IMR-90 (cell line): ENCODE measurements around the gene SDCCAG8. TPM values are rescaled to one million over a fixed set of nuclear protein-coding genes. Genes with fewer than 3 reads are reported as not detected.

Experiments used
- ATAC-seq: fragments of 200-7000 bp; cut with Tn5 transposase; 2 replicates; pipeline ENCODE4 v1.9.1; 2020; ENCODE audit warnings: low read depth, mild to moderate bottlenecking, moderate library complexity
- BruUV-seq: library from RNA; stranded (reverse); fragments of 400-500 nt; replicated peaks from 2 replicates; lab custom pipeline; 2021; lab: Mats Ljungman, UMichigan
- CTCF ChIA-PET: fragments of 300-600 bp; formaldehyde crosslinking; extraction: SDS; loops from one replicate; lab custom pipeline; 2021; ENCODE audit warnings: antibody characterized with exemption; lab: Yijun Ruan, JAX
- POLR2A ChIA-PET: fragments of 300-600 bp; sonication (Branson Sonifier 250); formaldehyde crosslinking; loops from one replicate; lab custom pipeline; 2022; ENCODE audit warnings: antibody characterized with exemption; ENCODE audit not compliant: unreplicated experiment; lab: Charles Lee
- DNase-seq: peaks from one replicate; pipeline ENCODE4 v3.0.0; 2013
- H2AFZ ChIP-seq: replicated peaks from 2 replicates; pipeline ENCODE3; 2013; ENCODE audit warnings: low read length, mild to moderate bottlenecking; ENCODE audit not compliant: poor library complexity
- H2AK5ac ChIP-seq: 2 replicates; pipeline ENCODE4 v1.6.1; 2013; ENCODE audit warnings: low read depth, low read length, inconsistent platforms
- H2AK9ac ChIP-seq: replicated peaks from 2 replicates; pipeline ENCODE3; 2013; ENCODE audit warnings: mild to moderate bottlenecking, low read depth, low read length, moderate library complexity; ENCODE audit not compliant: poor library complexity
- H2BK120ac ChIP-seq: 2 replicates; pipeline ENCODE4 v1.6.1; 2013; ENCODE audit warnings: low read depth, low read length, inconsistent platforms
- H2BK15ac ChIP-seq: 3 replicates; pipeline ENCODE4 v1.6.1; 2013; ENCODE audit warnings: low read depth, low read length, inconsistent platforms
- H2BK20ac ChIP-seq: 2 replicates; pipeline ENCODE4 v1.6.1; 2013; ENCODE audit warnings: low read depth, mild to moderate bottlenecking, inconsistent platforms, low read length, moderate library complexity
- H2BK5ac ChIP-seq: 2 replicates; pipeline ENCODE4 v1.6.1; 2013; ENCODE audit warnings: mild to moderate bottlenecking, low read depth, low read length, inconsistent platforms; ENCODE audit not compliant: poor library complexity, severe bottlenecking
- H3K14ac ChIP-seq: replicated peaks from 2 replicates; pipeline ENCODE4 v1.6.1; 2013; ENCODE audit warnings: low read depth, low read length, inconsistent platforms
- H3K18ac ChIP-seq: 2 replicates; pipeline ENCODE4 v1.6.1; 2013; ENCODE audit warnings: low read depth, low read length, control low read depth
- H3K23ac ChIP-seq: 2 replicates; pipeline ENCODE4 v1.6.1; 2013; ENCODE audit warnings: low read depth, low read length, inconsistent platforms
- H3K27ac ChIP-seq: 2 replicates; pipeline ENCODE4 v1.5.1; 2013; ENCODE audit warnings: mild to moderate bottlenecking, control low read depth, low read length; ENCODE audit not compliant: insufficient read depth
- H3K27me3 ChIP-seq: 2 replicates; pipeline ENCODE4 v1.6.1; 2013; ENCODE audit warnings: low read length; ENCODE audit not compliant: control insufficient read depth, insufficient read depth
- H3K36me3 ChIP-seq: 2 replicates; pipeline ENCODE4 v1.6.1; 2013; ENCODE audit warnings: low read length, mixed read lengths; ENCODE audit not compliant: control insufficient read depth, insufficient read depth
- H3K4ac ChIP-seq: 2 replicates; pipeline ENCODE4 v1.6.1; 2013; ENCODE audit warnings: low read depth, low read length, inconsistent platforms
- H3K4me1 ChIP-seq: 2 replicates; pipeline ENCODE4 v1.6.1; 2013; ENCODE audit warnings: low read length, mixed read lengths; ENCODE audit not compliant: control insufficient read depth, insufficient read depth
- H3K4me2 ChIP-seq: 2 replicates; pipeline ENCODE4 v1.6.1; 2013; ENCODE audit warnings: low read depth, mild to moderate bottlenecking, control low read depth, low read length, moderate library complexity
- H3K4me3 ChIP-seq: 2 replicates; pipeline ENCODE4 v1.5.1; 2013; ENCODE audit warnings: low read depth, mild to moderate bottlenecking, control low read depth, low read length, moderate library complexity; ENCODE audit not compliant: insufficient read depth
- H3K56ac ChIP-seq: 2 replicates; pipeline ENCODE4 v1.6.1; 2013; ENCODE audit warnings: low read length, inconsistent platforms; ENCODE audit not compliant: insufficient read depth; ENCODE audit errors: extremely low read depth
- H3K79me1 ChIP-seq, 2 experiments: 2 replicates each; pipeline ENCODE4 v1.6.1; 2013; ENCODE audit warnings: low read length in 2 of 2, inconsistent platforms in 1 of 2, low read depth in 1 of 2
- H3K9ac ChIP-seq: 2 replicates; pipeline ENCODE4 v1.6.1; 2013; ENCODE audit warnings: low read depth, low read length, control low read depth
- H3K9me1 ChIP-seq: 2 replicates; pipeline ENCODE4 v1.6.1; 2013; ENCODE audit warnings: low read length, inconsistent platforms; ENCODE audit not compliant: insufficient read depth
- H3K9me3 ChIP-seq: 2 replicates; pipeline ENCODE4 v1.6.1; 2013; ENCODE audit warnings: low read length; ENCODE audit not compliant: control insufficient read depth, insufficient read depth
- H4K20me1 ChIP-seq: 2 replicates; pipeline ENCODE4 v1.6.1; 2013; ENCODE audit warnings: low read length, inconsistent platforms; ENCODE audit not compliant: insufficient read depth
- H4K5ac ChIP-seq: 2 replicates; pipeline ENCODE4 v1.6.1; 2013; ENCODE audit warnings: mild to moderate bottlenecking, low read depth, low read length, control low read depth
- H4K8ac ChIP-seq, 2 experiments: 2 replicates each; pipeline ENCODE4 v1.6.1; 2013; ENCODE audit warnings: low read depth in 2 of 2, low read length in 2 of 2, control low read depth in 1 of 2, inconsistent platforms in 1 of 2
- H4K91ac ChIP-seq: 2 replicates; pipeline ENCODE4 v1.6.1; 2013; ENCODE audit warnings: low read depth, low read length, inconsistent platforms; ENCODE audit not compliant: insufficient read depth
- BHLHE40 ChIP-seq: fragments of 150-350 bp; IDR thresholded peaks from 2 replicates; pipeline ENCODE4 v1.6.1; 2016; ENCODE audit warnings: mild to moderate bottlenecking, low read depth, low read length
- CEBPB ChIP-seq: IDR thresholded peaks from 2 replicates; pipeline ENCODE4 v1.6.1; 2012; ENCODE audit warnings: low read depth, low read length, improper control_type of control experiment
- CHD1 ChIP-seq: IDR thresholded peaks from 2 replicates; pipeline ENCODE4 v1.6.1; 2012; ENCODE audit warnings: low read depth, low read length, improper control_type of control experiment
- CTCF ChIP-seq: conservative IDR thresholded peaks from 2 replicates; pipeline ENCODE4 v1.5.1; 2012; ENCODE audit warnings: mild to moderate bottlenecking, low read depth, low read length, improper control_type of control experiment
- ELK1 ChIP-seq: fragments of 150-350 bp; IDR thresholded peaks from 2 replicates; pipeline ENCODE4 v1.6.1; 2016; ENCODE audit warnings: low read depth, mild to moderate bottlenecking, low read length, moderate library complexity, borderline replicate concordance
- FOS ChIP-seq: fragments of 150-350 bp; IDR thresholded peaks from 2 replicates; pipeline ENCODE4 v1.6.1; 2016; ENCODE audit warnings: low read depth, low read length
- MAFK ChIP-seq: IDR thresholded peaks from 2 replicates; pipeline ENCODE4 v1.6.1; 2012; ENCODE audit warnings: low read depth, low read length, improper control_type of control experiment
- MAZ ChIP-seq: IDR thresholded peaks from 2 replicates; pipeline ENCODE4 v1.6.1; 2012; ENCODE audit warnings: low read depth, mild to moderate bottlenecking, low read length, improper control_type of control experiment, moderate library complexity, borderline replicate concordance
- MXI1 ChIP-seq: IDR thresholded peaks from 2 replicates; pipeline ENCODE4 v1.6.1; 2012; ENCODE audit warnings: low read depth, mild to moderate bottlenecking, low read length, moderate library complexity, borderline replicate concordance
- NFE2L2 ChIP-seq: fragments of 150-350 bp; IDR thresholded peaks from 2 replicates; pipeline ENCODE4 v1.6.1; 2016; ENCODE audit warnings: low read depth, mild to moderate bottlenecking, low read length
- POLR2A ChIP-seq: IDR thresholded peaks from 2 replicates; pipeline ENCODE4 v1.6.1; 2012; ENCODE audit warnings: mild to moderate bottlenecking, low read depth, low read length
- RAD21 ChIP-seq: IDR thresholded peaks from 2 replicates; pipeline ENCODE4 v1.6.1; 2012; ENCODE audit warnings: low read length, improper control_type of control experiment
- RCOR1 ChIP-seq: IDR thresholded peaks from 2 replicates; pipeline ENCODE4 v1.6.1; 2012; ENCODE audit warnings: mild to moderate bottlenecking, low read length, improper control_type of control experiment; ENCODE audit not compliant: insufficient replicate concordance
- RFX5 ChIP-seq: IDR thresholded peaks from 2 replicates; pipeline ENCODE4 v1.8.0; 2012; ENCODE audit warnings: low read depth, mild to moderate bottlenecking, low read length, moderate library complexity
- SMC3 ChIP-seq: fragments of 150-350 bp; IDR thresholded peaks from 2 replicates; pipeline ENCODE4 v1.6.1; 2016; ENCODE audit warnings: low read depth, mild to moderate bottlenecking, antibody characterized with exemption, low read length, moderate library complexity
- USF2 ChIP-seq: fragments of 150-350 bp; IDR thresholded peaks from 2 replicates; pipeline ENCODE4 v1.6.1; 2017; ENCODE audit warnings: mild to moderate bottlenecking, antibody characterized with exemption, low read length, low read depth
- WGBS, 2 experiments: methylation state at CpG; one replicate each; pipeline versions ENCODE4 v1.1.5 to v1.1.7; 2013; ENCODE audit warnings: missing lambda C conversion rate in 2 of 2; ENCODE audit not compliant: insufficient read length in 1 of 2; ENCODE audit errors: extremely low coverage in 2 of 2; 5-methylcytosine and 5-hydroxymethylcytosine counted together
- dilution Hi-C: fragments of 300-500 bp; cut with HindIII; formaldehyde crosslinking; loops from one replicate; pipeline ENCODE4 v1.14.3; 2018; ENCODE audit warnings: low sequenced_read_pairs; ENCODE audit not compliant: unreplicated experiment
- in situ Hi-C: fragments of 300-500 bp; cut with MboI; formaldehyde crosslinking; loops from 3 replicates; pipeline ENCODE4 v1.14.3; 2019; ENCODE audit warnings: low sequenced_read_pairs, inconsistent platforms, mixed read lengths
- intact Hi-C: fragments of 100-400 bp; cut with micrococcal nuclease; formaldehyde crosslinking; loops from 2 replicates; pipeline ENCODE4 v1.10.0; 2022
- polyA plus RNA-seq, 3 experiments: library from polyadenylated mRNA; depleted of rRNA; stranded (reverse); fragments of >200 nt; gene quantifications; 2 replicates each; pipeline ENCODE4 v1.2.3, GENCODE V29; 2012; ENCODE audit warnings: low replicate concordance in 1 of 3
- total RNA-seq: library from RNA; depleted of rRNA; stranded (reverse); fragments of >200 nt; gene quantifications from 2 replicates; pipeline ENCODE4 v1.2.3, GENCODE V29; 2012

The SDCCAG8 gene
- total and polyA plus RNA-seq, 2 of the 4 experiments (the other 2 are of a cell fraction) = 25.2 to 46.8 TPM

- H3K9ac ChIP-seq = no peak overlapping the region
- ChIA-PET CTCF (interaction anchor here (0.9 kb wide), 1 partner anchor 9 kb away, joined by 4 read pairs; no protein-coding TSS in a partner anchor), POLR2A (no interaction called here)
- in situ Hi-C loops = no loop called here
- WGBS, 2 experiments = no CpG with 5 or more reads among the region's 1 CpG
- H3K9me1 ChIP-seq = no peaks in the 10 kb centered on the region
- no peak overlapping the region for H2AK9ac ChIP-seq
- no peak overlapping the region for H2BK120ac ChIP-seq
- H3K23ac ChIP-seq = no peak overlapping the region
- H3K4me2 ChIP-seq = no peak overlapping the region
- H2BK15ac ChIP-seq = no peak overlapping the region
- H3K18ac ChIP-seq = no peak overlapping the region; the same call in 1 of the 2 replicates
- peak overlapping the region; percentile 35 for H2BK5ac ChIP-seq
- DNase-seq = no peak
- H3K27ac ChIP-seq = no peak overlapping the region
- no peak overlapping the region for H3K14ac ChIP-seq
- H3K36me3 ChIP-seq = peaks cover 4% of the 10 kb centered on the region
- no peak for TF ChIP-seq RFX5
- TF ChIP-seq RCOR1 = no peak
- TF ChIP-seq BHLHE40 = no peak
- no peak for TF ChIP-seq POLR2A
- TF ChIP-seq MAFK = no peak
- TF ChIP-seq CHD1 = no peak
- TF ChIP-seq FOS = no peak
- TF ChIP-seq ELK1 = no peak
- no peak for TF ChIP-seq NFE2L2
- TF ChIP-seq MXI1 = no peak
- TF ChIP-seq CEBPB = no peak
- TF ChIP-seq SMC3 = no peak
- TF ChIP-seq USF2 = no peak
- TF ChIP-seq MAZ = no peak
- no peak for TF ChIP-seq CTCF
- TF ChIP-seq RAD21 = no peak
- ATAC-seq = no peak
- peaks cover 5% of the 10 kb centered on the region; the same call in 1 of the 2 replicates for H3K4me1 ChIP-seq
- H4K8ac ChIP-seq = no peak overlapping the region; a peak in 1 of 4 replicates
- H4K91ac ChIP-seq = no peak overlapping the region
- H3K9me3 ChIP-seq = no peaks in the 10 kb centered on the region
- H2AK5ac ChIP-seq = no peak overlapping the region
- no peak overlapping the region for H2AFZ ChIP-seq
- no peak overlapping the region for H3K56ac ChIP-seq
- peaks cover 0 to 6% of the 10 kb centered on the region in 2 experiments; a peak in 1 of 4 replicates for H3K79me1 ChIP-seq
- dilution Hi-C loops = no loop called here
- no peak overlapping the region; the same call in 1 of the 2 replicates for H4K5ac ChIP-seq
- no peak overlapping the region for H2BK20ac ChIP-seq
- H3K4me3 ChIP-seq = no peak overlapping the region
- BruUV-seq = no TSS peak
- H3K4ac ChIP-seq = no peak overlapping the region; the same call in 1 of the 2 replicates
- no peaks in the 10 kb centered on the region for H4K20me1 ChIP-seq
- intact Hi-C loops = no loop called here
- no peaks in the 10 kb centered on the region for H3K27me3 ChIP-seq
Measured at GRCh38 chr1:243548516-243548915, 292.7 kb downstream of the SDCCAG8 start.
